CD4-positive, alpha-beta T cell treated with Interleukin-17A for 4 hours (primary cell): Measurements from ENCODE around the gene MYO9A.

ENCODE experiments used
- DNase-seq: peaks from one replicate; pipeline ENCODE4 v3.0.0-alpha.2; 2020; ENCODE audit warnings: mixed read lengths

MYO9A gene, protein sequence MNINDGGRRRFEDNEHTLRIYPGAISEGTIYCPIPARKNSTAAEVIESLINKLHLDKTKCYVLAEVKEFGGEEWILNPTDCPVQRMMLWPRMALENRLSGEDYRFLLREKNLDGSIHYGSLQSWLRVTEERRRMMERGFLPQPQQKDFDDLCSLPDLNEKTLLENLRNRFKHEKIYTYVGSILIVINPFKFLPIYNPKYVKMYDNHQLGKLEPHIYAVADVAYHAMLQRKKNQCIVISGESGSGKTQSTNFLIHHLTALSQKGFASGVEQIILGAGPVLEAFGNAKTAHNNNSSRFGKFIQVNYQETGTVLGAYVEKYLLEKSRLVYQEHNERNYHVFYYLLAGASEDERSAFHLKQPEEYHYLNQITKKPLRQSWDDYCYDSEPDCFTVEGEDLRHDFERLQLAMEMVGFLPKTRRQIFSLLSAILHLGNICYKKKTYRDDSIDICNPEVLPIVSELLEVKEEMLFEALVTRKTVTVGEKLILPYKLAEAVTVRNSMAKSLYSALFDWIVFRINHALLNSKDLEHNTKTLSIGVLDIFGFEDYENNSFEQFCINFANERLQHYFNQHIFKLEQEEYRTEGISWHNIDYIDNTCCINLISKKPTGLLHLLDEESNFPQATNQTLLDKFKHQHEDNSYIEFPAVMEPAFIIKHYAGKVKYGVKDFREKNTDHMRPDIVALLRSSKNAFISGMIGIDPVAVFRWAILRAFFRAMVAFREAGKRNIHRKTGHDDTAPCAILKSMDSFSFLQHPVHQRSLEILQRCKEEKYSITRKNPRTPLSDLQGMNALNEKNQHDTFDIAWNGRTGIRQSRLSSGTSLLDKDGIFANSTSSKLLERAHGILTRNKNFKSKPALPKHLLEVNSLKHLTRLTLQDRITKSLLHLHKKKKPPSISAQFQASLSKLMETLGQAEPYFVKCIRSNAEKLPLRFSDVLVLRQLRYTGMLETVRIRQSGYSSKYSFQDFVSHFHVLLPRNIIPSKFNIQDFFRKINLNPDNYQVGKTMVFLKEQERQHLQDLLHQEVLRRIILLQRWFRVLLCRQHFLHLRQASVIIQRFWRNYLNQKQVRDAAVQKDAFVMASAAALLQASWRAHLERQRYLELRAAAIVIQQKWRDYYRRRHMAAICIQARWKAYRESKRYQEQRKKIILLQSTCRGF (N-terminal part only)

DNA sequence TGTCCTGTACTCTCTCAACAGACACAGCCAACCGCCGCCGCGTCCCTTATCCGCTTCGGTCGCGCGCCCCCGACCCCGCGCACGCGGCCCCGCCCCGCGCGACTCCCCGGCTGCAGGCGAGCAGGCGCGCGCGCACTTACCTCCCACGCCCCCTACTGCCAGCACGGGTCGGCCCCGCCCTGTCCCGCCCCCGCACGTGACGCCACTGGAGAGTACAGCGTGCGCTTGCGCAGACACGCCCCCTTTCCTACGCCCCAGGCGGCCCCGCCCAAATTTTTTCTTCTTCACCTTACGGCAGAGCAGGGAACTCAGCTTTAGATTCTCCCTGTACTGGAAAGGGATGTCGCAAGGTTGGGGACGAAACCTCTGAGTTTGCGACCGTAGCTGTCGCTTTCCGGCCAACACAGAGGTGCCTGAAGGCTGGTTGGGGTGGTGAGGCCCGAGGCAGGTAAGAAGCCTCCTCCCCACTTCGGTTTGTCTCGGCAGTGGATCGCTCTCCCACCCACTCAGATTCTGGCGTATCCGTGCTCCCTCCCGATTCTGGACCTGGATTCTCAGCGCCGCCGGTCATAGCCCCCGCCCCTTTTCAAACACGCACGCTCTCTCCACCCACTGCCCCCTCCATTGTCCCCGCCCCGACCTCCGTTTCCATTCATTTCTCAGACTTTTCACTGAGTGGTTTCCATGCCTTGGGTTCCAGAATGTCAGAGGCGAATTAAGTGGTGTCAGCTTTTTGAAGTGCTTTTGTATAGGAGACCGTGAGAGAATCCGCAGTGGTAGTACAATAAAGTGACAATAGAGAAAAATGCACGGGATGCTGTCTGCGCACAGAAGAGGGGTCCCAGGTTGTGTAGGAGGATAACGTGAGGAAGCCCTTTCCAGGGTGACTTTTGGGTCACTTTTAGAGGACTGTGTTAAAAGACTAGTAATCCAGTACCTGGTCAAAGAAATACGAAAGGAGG is at the start of gene MYO9A, which contains the start of gene SENP8:
Gene MYO9A, minus strand, starts transcription at position 134 of the 962 bp plus-strand sequence. CDS start 71,587 bp downstream, outside the sequence.
Gene SENP8, plus strand, starts transcription at position 387 of the 962 bp plus-strand sequence. CDS start 21,221 bp downstream, outside the sequence.
- peak; percentile 99 for DNase-seq

DNA sequence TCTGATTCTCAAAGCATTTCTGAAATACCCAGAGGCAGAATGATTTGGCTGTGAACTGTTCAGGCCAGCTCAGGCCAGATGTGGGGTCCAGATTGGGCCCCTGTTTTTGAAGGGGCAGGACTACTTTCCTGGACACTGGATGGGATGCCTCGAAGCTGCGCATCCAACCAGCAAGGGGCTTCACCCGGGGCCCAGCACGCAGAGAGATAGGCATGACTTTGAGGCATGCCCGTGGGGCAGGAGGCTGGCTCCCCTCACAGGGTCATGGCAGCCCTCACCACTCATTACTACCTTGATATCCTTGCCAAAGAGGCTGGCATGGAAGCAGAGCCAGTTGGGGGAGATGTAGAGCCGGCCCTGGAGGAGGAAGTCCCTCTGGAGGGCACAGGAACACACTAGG is 49.5 kb upstream of the MYO9A start:
- no peak for DNase-seq

DNA sequence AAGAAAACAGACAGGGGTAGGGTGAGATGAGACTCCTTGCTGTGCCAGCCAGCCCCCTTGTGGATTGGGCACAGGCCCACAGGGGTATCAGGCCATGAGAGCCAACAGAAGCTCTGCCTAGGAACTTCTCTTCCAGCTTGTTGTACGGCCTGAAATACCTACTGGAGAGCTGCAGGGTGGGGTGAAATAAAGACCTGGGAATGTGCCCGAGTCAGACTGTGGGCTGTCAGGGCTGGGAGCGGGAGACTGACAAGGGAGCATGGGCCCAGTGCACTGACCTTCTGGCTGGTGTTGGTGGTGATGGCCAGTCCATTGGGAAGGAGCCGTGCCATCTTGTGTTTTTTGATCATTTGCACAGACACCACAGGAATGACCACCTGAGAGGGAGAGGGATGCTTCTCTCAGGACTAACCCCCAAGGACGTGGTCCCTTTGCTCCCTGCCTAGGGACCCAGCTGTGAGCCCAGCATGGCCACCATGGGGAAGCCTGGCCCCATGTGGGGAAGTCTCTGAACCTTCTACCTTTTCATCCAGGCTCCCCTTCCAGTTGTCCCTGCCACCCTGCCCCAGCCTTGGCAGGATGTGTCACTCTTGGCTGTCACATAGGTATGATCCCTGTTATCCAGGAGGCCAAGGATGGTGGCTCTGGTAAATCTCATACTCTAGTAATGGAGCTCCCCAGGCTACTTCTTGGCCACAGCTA is 48.9 kb upstream of the MYO9A start:
- no peak for DNase-seq

DNA sequence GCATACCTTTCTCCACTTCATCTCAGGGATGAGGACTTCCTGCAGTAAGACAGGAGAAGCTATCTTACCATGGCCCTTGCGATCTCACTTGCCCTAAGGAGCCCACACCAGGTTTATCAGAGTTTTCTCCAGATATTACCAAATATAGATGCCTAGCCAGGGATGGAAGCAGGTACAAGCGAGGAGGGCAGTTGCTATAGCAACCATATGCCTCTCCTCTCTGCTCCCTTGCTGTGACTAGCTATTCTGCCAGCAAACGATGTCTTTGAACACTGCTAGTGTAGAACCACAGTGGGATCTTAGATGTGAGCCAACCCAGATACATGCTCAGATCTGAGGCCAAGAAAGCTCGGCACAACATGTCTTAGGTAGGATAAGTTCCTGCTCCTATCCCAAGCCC is 45.8 kb upstream of the MYO9A start:
- no peak for DNase-seq

DNA sequence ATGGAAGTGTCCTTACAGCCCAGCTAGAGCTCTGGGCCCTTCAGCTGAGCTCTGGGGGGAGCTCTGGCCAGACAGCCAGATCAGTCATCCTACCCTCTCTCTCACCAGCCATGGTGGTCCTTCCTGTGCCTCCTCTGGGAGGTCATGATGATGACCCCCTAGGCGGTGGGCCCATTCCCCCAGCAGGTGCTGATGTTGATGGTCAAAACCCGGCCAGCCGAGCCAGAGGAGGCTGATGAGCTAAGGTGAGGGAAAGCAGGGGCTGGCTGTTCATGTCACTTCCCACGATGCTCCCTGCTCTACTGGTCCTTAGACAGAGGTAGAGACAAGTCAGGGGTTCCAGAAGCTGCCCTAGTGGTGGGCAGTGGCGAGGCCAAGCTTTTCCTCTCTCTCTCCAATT is 44.6 kb upstream of the MYO9A start:
- no peak for DNase-seq

DNA sequence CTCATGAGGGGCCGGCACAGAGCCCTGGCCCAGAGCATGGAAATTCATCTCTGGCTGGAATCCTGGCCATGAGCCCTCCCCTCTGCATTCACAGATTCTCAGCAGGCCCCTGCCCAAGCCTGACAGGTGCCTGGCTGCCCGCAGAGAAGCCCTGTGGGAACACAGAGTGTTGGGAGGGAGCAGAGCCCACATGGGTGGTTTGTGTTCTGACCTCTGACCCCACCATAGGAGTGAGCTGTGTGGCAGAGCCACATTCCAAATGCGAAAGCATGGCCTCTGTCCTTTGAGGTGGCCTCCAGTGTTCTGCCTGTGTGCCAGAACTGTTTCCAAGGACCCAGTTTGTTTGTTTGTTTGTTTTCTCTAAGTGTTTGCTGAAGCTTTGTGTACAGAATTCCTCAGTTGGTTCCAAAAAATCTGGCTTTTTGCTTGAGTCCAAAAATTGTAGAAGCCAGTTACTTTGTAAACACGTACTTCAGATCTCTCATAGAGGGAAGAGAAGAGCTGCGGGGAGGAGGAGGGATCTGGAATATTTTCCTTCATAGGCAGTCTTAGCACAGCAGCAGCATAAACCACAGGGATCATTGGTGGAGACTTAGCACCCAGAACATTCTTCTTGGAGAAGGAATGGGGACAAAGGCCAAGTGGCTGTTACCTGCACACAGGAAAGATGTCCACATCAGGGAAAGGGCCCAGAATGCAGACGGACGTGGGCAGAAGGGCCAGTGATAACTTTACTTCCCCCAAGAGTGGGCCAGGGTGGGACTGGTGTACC is 43.6 kb upstream of the MYO9A start:
- no peak for DNase-seq

DNA sequence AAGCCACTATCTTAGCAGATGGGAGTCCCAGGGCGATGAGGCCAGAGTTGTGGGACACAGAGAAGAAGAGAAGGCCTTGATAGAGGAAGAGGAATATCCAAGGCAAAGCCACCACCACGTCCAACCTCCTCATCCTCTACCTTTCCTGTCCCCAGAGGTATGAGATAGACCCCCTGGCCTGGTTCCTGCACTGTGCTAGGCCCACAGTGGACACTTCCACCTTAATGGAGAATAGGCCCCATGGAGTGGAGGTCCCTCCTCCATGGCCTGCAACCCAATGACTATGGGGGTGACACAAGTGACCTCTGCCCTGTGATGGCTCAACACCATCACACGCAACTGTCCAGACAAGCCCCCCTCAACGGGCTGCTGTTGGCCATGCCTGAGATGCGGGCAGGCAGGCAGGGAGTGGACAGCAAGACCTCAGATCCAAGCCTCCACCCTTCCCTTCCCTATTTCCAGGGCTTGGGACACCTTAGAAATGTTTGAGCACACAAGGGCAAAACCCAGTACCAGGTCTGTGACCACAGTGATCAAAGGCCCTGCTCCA is 42.8 kb upstream of the MYO9A start:
- no peak for DNase-seq

DNA sequence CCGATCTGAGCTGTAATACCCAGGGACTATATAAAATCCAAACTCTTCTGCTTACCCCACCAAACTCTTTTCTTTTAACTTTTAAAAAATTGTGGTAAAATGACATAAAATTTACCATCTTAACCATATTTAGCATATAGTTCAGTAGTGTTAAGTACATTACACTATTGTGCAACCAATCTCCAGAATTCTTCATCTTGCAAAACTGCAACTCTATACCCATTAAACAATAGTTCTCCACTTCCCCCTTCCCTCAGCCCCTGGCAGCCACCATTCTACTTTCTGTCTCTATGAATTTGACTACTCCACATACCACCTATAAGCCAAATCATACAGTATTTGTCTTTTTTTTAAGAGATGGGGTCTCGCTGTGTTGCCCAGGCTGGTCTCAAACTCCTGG is 39.0 kb upstream of the MYO9A start:
- no peak for DNase-seq

DNA sequence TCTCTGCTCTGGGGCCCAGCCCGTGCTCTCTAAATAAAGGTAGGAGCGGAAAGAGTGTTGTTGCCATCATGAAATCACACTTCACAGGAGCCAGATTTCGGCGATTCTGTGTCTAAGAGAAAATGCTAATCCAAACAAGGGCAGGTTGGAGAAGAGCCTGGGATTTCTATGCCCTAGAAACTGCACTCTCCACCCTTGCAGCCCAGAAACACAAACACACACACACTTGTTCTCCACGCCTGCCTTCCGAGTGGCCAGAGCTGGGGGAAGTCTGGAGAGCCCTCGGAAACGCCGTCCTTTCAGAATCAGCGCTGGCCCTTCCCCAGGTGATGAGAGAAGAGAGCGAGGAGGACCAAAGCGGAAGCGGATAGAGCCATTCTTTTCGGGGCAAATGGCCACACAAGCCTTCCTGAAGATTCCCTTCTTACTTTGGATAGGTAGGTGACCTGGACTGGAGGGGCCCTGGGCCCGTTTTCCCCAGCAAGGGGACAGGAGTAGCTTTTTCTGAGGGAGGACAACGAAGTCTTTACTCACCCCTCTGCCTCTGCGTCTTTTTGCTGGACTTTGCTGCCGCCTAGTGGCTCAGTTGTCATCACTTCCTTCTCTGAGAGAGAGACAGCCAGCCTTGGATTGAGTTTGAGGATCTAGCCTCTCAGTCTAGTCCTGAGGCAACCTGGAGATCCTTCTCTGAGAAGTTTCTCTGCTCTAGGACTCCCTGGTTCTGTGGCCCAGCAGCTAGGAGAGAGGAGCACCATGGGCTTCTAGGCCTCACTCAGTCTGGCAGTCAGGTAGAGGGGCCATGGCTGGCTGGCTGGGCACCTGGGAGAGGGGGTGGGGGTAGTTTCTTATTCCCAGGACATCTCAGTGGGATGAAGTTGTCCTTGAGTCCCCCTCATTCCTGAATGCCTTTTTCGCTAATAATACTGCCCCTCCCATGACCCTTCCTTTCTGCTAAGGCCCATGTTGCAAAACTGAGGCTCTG is 38.0 kb upstream of the MYO9A start:
- peak; percentile 86 for DNase-seq

DNA sequence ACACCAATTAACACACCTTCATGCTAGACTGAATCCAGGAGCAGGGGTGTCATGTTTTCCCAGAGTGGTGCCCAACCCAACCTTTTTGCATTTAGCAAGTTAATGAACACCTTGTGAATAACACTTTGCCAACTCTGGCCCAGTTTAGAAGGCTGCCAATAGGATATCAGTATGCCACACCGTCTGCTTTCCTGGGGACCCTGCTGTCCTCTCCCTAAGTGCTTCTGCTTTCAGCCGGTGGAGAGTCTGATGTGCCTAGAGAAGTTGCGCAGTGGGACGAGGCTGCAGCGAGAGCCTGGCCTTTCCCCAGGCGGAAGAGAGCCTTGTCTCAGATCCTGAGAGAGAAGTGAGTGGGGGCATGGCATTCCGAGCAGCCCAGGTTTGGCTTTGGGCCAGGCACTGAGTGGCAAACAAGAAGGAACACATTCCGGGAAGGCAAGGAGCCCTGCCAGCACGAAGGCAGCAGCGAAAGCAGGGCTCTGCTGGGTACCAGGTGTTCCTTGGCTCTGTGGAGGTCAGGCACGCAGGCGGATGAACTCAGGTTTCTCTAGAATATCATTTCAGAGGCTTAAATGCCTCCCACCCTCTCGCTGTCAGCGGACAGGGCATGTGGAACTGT is 37.2 kb upstream of the MYO9A start:
- no peak for DNase-seq

DNA sequence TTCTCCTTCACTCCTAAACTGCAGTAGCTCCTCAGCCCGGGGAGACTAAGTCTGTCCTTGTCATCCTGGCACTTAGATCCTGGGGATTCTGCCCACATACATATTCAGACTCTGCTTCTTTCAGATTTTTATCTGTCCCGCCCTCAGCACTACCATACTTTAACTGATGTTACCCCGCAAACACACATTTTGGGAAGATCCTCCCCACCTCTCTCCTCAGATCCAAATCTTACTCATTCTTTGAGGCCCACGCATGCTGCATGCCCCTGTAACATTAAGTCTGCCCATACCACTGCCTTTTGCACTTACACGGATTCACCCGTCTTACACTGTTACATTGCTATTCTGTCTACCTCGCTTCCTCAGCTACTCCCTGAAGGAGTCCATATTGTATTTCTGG is 36.4 kb upstream of the MYO9A start:
- no peak for DNase-seq

DNA sequence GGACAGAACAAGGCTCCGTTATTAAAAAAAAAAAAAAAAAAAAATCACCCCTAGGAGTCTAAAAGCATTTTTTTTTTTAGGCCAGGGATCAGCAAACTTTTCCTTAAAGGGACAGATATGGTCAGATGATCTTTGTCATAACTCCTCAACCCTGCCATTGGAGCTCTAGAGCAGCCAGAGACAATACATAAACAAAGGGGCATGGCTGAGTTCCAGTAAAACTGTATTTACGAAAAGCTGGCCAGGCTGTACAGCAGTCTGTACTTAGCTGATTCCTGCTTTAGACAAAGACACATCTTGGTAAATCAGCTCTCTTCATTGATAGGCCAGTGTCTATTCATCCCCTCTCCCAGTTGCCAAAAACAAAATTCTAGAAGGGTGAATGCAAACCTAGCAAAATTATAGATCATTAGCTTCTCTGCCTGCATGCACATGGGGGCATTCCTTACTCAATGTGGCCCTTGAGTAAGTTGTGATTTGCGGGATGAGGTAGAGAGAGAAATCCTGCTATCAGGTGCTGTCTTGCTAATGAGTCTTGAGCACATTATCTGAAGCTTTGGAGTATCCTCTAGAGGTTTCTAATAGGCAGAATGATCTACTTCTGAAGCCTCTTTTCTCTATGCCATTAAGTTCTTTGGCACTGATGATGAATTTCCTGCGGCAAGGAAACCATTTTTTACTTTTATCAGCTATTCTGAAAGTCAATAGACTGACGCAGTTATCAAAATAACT is 35.5 kb upstream of the MYO9A start:
- no peak for DNase-seq

DNA sequence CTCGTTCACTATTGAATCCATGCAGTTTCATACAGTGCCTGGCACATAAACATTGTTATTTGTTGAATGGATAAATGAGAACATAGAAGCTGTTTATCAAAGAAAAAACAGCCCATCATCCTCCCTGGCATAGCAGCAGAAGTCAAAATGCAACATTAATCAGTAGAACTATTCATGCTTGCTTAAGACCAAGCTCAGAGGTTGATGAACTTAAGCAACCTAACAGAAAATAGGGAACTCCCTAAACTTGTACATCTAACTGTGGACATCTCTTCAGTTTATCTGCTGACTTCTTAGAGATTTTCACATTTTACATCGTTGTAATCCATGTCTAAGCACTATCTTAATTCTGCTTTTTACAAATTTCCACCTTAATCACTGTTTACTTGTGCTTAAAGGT is 29.5 kb upstream of the MYO9A start:
- no peak for DNase-seq

DNA sequence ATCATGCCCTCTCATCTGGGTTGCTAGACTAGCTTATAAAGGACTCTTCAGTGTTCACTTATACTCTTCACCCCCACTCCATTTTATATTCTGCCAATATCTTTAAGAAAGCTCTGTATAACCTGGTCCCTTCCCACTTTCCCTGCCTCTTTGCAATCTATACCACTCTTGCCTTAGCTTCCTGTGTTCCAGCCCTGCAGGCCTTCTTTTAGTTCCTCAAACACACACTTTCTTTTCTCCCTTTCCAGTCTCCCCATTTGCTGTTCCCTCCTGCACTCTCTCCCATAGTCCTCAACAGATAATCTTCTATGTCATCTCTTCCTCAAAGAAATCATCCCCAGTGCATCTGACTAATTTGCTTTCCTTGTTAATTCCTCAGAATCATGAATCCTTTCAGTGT is 29.0 kb upstream of the MYO9A start:
- DNase-seq: no peak

DNA sequence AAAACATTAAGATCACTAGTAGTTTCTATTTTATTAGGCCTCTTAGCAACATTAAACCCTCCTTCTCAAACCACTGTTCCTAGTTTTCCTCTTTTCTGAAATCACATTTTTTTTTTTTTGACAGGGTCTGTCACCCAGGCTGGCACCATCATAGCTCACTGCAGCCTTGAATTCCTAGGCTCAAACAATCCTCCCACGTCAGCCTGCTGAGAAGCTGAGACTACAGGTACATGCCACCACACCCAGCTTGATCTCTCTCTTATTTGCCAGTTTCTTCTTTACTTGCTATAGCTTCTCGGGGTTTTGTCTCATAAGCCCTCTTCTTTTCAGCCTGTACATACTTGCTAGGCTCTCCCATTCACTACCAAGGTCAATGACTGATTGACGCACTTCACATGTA is 28.3 kb upstream of the MYO9A start:
- DNase-seq: no peak

DNA sequence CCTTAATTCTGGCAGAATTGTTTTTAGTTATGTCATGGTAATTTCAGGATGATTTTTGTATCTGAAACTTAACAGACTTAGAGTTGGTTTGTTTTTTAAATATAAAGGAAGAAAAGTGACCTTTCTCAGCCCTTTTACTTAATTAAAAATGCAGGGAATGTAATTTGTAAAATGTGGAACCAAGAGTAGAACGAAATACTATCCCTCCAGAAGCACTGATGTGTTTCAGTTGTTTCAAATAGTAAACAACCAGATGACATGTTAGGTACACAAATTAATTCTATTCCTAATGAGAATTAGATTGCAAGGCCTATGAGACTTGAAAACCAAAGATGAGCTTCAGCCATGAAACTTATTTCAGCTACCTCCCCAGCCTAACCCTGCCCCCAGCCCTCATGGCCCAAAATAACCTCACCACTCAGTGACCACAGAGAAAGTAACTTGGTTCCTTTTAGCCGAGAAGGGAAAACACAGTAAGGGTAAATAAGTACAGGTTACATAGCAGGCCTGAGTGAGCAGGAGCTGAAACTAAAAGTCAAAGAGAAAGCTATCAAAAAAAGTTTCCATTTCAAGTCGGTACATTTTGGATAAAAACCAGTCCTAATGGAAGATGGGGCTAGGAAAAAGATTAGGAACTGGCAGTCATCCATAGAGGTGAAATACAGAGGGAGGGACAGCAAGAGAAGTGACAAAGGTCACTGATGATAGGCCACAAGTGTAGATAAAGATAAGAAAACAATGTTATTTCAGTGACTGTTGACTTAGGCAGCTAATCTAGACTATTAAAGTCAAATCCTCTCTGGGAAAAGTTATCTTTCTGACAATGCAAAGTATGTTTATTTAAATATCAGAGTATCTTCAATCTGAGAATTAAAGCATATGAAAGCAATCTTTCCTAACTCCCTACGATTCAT is 23.5 kb upstream of the MYO9A start:
- no peak for DNase-seq

DNA sequence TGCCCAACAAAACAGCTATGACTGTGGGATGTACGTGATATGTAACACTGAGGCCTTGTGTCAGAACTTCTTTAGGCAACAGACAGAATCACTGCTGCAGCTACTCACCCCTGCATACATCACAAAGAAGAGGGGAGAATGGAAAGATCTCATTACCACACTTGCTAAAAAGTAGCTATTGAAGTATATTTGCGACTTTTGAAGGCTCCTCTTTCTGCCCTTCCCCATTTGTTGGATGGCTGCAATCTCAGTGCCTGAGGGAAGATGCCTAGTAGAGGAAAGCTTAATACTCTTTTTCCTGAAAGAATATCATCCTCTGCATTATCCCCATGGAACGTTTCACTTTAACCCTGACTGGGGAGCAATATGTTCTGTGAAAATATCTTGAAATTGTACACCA is 22.1 kb upstream of the MYO9A start:
- DNase-seq: no peak
